PC-9 (cell line): ENCODE measurements around the gene ANKS1B. TPM values are rescaled to one million over a fixed set of nuclear protein-coding genes. Genes with fewer than 3 reads are reported as not detected.
A peak's percentile ranks its signal among the peaks of the same experiment; 100 is the strongest.

Experiments
- BruUV-seq: library from RNA; stranded (reverse); fragments of 400-500 nt; replicated peaks from 2 replicates; lab custom pipeline; 2021; lab: Mats Ljungman, UMichigan
- CTCF ChIA-PET: fragments of 300-600 bp; sonication (Branson Sonifier 250); formaldehyde crosslinking; loops from one replicate; lab custom pipeline; 2022; ENCODE audit warnings: antibody characterized with exemption; lab: Charles Lee
- POLR2A ChIA-PET: fragments of 300-600 bp; sonication (Branson Sonifier 250); formaldehyde crosslinking; loops from one replicate; lab custom pipeline; 2022; ENCODE audit warnings: antibody characterized with exemption; ENCODE audit not compliant: unreplicated experiment; lab: Charles Lee
- DNase-seq, 2 experiments: peaks; one replicate each; pipeline versions ENCODE4 v3.0.0 to v3.0.0-alpha.2; 2015 to 2022; ENCODE audit warnings: mixed read lengths in 1 of 2
- H2AFZ ChIP-seq: fragments of 200-600 bp; sonication (generic); 2 replicates; pipeline ENCODE4 v1.8.1; 2017; ENCODE audit warnings: antibody characterized with exemption
- H3F3A ChIP-seq: fragments of 200-600 bp; sonication (generic); 2 replicates; pipeline ENCODE4 v1.8.1; 2017; ENCODE audit warnings: antibody characterized with exemption, mild to moderate bottlenecking, low read depth; ENCODE audit not compliant: insufficient read depth
- H3K27ac ChIP-seq: fragments of 200-600 bp; sonication (generic); 2 replicates; pipeline ENCODE4 v1.6.1; 2016; ENCODE audit warnings: mixed run types
- H3K27me3 ChIP-seq: fragments of 200-600 bp; sonication (generic); 2 replicates; pipeline ENCODE4 v1.6.1; 2016; ENCODE audit warnings: low read depth, mixed run types; ENCODE audit not compliant: insufficient read depth
- H3K36me3 ChIP-seq: fragments of 200-600 bp; sonication (generic); 2 replicates; pipeline ENCODE4 v1.6.1; 2016; ENCODE audit warnings: low read depth, mixed run types
- H3K4me1 ChIP-seq: fragments of 200-600 bp; sonication (generic); replicated peaks from 2 replicates; pipeline ENCODE4 v1.6.1; 2016; ENCODE audit warnings: mixed run types; ENCODE audit not compliant: insufficient read depth
- H3K4me2 ChIP-seq: fragments of 200-600 bp; sonication (generic); 2 replicates; pipeline ENCODE4 v1.6.1; 2017; ENCODE audit warnings: mixed run types
- H3K4me3 ChIP-seq: fragments of 200-600 bp; sonication (generic); 2 replicates; pipeline ENCODE4 v1.6.1; 2016; ENCODE audit warnings: mixed run types
- H3K79me2 ChIP-seq: fragments of 200-600 bp; sonication (generic); 2 replicates; pipeline ENCODE4 v1.6.1; 2017; ENCODE audit warnings: low read depth, mixed run types
- H3K9me2 ChIP-seq: fragments of 200-600 bp; sonication (generic); 2 replicates; pipeline ENCODE4 v1.8.1; 2017; ENCODE audit warnings: mild to moderate bottlenecking; ENCODE audit not compliant: insufficient read depth
- H3K9me3 ChIP-seq: fragments of 200-600 bp; sonication (generic); 2 replicates; pipeline ENCODE4 v1.8.1; 2016; ENCODE audit warnings: low read depth; ENCODE audit not compliant: insufficient read depth
- H4K20me1 ChIP-seq: fragments of 200-600 bp; sonication (generic); 2 replicates; pipeline ENCODE4 v1.8.1; 2017; ENCODE audit not compliant: insufficient read depth
- CTCF ChIP-seq: fragments of 200-600 bp; sonication (generic); conservative IDR thresholded peaks from 2 replicates; pipeline ENCODE4 v1.6.1; 2017; ENCODE audit warnings: mixed run types, antibody characterized with exemption, mild to moderate bottlenecking, moderate library complexity
- EZH2 ChIP-seq: fragments of 200-600 bp; sonication (generic); IDR thresholded peaks from 2 replicates; pipeline ENCODE4 v1.8.0; 2017; ENCODE audit warnings: antibody characterized with exemption, low read depth
- intact Hi-C: fragments of 100-400 bp; cut with micrococcal nuclease; formaldehyde crosslinking; loops from one replicate; pipeline ENCODE4 v1.10.0; 2022; ENCODE audit not compliant: unreplicated experiment
- total RNA-seq: library from RNA; stranded (reverse); gene quantifications from 2 replicates; pipeline ENCODE4 v1.2.3, GENCODE V29; 2021

ANKS1B gene
- total RNA-seq, 1 experiment from 2014 or later = not detected

- H3K4me1 ChIP-seq = no peaks in the 10 kb centered on the region
- no peaks in the 10 kb centered on the region for H3K27me3 ChIP-seq
- POLR2A ChIA-PET = no interaction called here
- H4K20me1 ChIP-seq = no peaks in the 10 kb centered on the region
- no peak overlapping the region for H3K4me3 ChIP-seq
- no peak overlapping the region for H2AFZ ChIP-seq
- intact Hi-C loops = no loop called here
- no peak overlapping the region for H3K27ac ChIP-seq
- H3K4me2 ChIP-seq = no peak overlapping the region
- CTCF ChIA-PET = no interaction called here
- no peak for TF ChIP-seq EZH2
- TF ChIP-seq CTCF = no peak
- no peaks in the 10 kb centered on the region for H3F3A ChIP-seq
- no TSS peak for BruUV-seq
- no peaks in the 10 kb centered on the region for H3K9me3 ChIP-seq
- DNase-seq = no peak
- H3K36me3 ChIP-seq = no peaks in the 10 kb centered on the region
- no peaks in the 10 kb centered on the region for H3K9me2 ChIP-seq
- no peaks in the 10 kb centered on the region for H3K79me2 ChIP-seq
These were observed 1283.6 kb downstream of the ANKS1B start for GRCh38 chr12:98701166-98701565.

DNA sequence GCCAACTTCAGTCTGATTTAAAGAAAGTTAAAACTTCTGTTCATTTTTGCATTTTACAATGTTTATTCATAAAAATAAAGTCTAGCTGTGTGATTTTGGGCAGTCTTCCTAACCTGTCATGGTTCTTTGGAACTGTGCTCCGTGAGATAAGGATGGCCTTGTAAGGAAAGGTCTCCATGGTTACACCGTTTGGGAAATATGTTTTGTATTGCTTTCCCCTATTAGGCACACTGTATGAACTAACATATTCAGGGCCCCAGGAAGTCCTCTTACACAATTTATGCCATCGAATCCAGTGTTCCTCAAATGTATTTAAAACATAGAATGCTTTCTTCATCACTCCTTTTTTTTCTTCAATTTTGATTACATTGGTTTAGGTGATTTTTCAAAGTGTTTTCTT, 1285.2 kb downstream of the ANKS1B start:
- H3K27ac ChIP-seq = no peak overlapping the region
- DNase-seq = no peak
- H3K79me2 ChIP-seq = no peaks in the 10 kb centered on the region
- no peak overlapping the region for H3K4me2 ChIP-seq
- H3K4me3 ChIP-seq = no peak overlapping the region
- POLR2A ChIA-PET = no interaction called here
- no peak overlapping the region for H2AFZ ChIP-seq
- no peaks in the 10 kb centered on the region for H3K9me3 ChIP-seq
- H4K20me1 ChIP-seq = no peaks in the 10 kb centered on the region
- no TSS peak for BruUV-seq
- CTCF ChIA-PET = interaction anchor here (0.5 kb wide), 1 partner anchor 252 kb away, joined by 4 read pairs; no protein-coding TSS in a partner anchor
- H3K36me3 ChIP-seq = no peaks in the 10 kb centered on the region
- H3K27me3 ChIP-seq = no peaks in the 10 kb centered on the region
- intact Hi-C loops = loop anchor here (5.0 kb wide), 1 partner anchor 298 kb away; no protein-coding TSS in a partner anchor
- H3F3A ChIP-seq = no peaks in the 10 kb centered on the region
- TF ChIP-seq CTCF = no peak
- no peak for TF ChIP-seq EZH2
- H3K9me2 ChIP-seq = no peaks in the 10 kb centered on the region
- H3K4me1 ChIP-seq = no peaks in the 10 kb centered on the region

- no TSS peak for BruUV-seq
- intact Hi-C loops = loop anchor here (5.0 kb wide), 1 partner anchor 298 kb away; no protein-coding TSS in a partner anchor
- Histone ChIP-seq H3K27me3 (no peaks in the 10 kb centered on the region), H3K27ac (no peak overlapping the region), H3K79me2 (no peaks in the 10 kb centered on the region), H3F3A (no peaks in the 10 kb centered on the region), H4K20me1 (no peaks in the 10 kb centered on the region), H2AFZ (no peak overlapping the region), H3K9me3 (no peaks in the 10 kb centered on the region), H3K9me2 (no peaks in the 10 kb centered on the region), H3K4me3 (no peak overlapping the region), H3K4me2 (no peak overlapping the region), H3K36me3 (no peaks in the 10 kb centered on the region), H3K4me1 (no peaks in the 10 kb centered on the region)
- peak; percentile 28 to 41 for DNase-seq
- no peak for TF ChIP-seq EZH2
- peak; percentile 72 for TF ChIP-seq CTCF
- ChIA-PET POLR2A (no interaction called here), CTCF (interaction anchor here (0.5 kb wide), 1 partner anchor 252 kb away, joined by 4 read pairs; no protein-coding TSS in a partner anchor)
These were observed 1285.9 kb downstream of the ANKS1B start for GRCh38 chr12:98698603-98699463.
